A673 (cell line): ENCODE results near the gene KIAA0319L.

Experiments used
- CTCF ChIP-seq: fragments of 300-800, 200-600 bp; sonication (generic); conservative IDR thresholded peaks from 2 replicates; pipeline ENCODE4 v1.5.1; 2017; ENCODE audit warnings: low read depth, mild to moderate bottlenecking, antibody characterized with exemption, low read length, moderate library complexity, mixed read lengths
- EZH2 ChIP-seq: fragments of 200-600 bp; sonication (generic); IDR thresholded peaks from 2 replicates; pipeline ENCODE4 v1.6.1; 2017; ENCODE audit warnings: borderline replicate concordance, low read depth, mild to moderate bottlenecking, mixed read lengths, antibody characterized with exemption, low read length; ENCODE audit not compliant: poor library complexity, severe bottlenecking

- TF ChIP-seq EZH2, result no peak
- TF ChIP-seq CTCF, result no peak
Observed at GRCh38 chr1:35567947-35568558, 10.8 kb upstream of the KIAA0319L start.
